ENCODE data around the gene LTBR.
A peak's percentile ranks its signal among the peaks of the same experiment; 100 is the strongest.
"Not testable (repeated sequence)": the region's sequence is repeated elsewhere in the genome, so short reads cannot be mapped to it uniquely, and the experiment has no call there.

Gene LTBR

DNA sequence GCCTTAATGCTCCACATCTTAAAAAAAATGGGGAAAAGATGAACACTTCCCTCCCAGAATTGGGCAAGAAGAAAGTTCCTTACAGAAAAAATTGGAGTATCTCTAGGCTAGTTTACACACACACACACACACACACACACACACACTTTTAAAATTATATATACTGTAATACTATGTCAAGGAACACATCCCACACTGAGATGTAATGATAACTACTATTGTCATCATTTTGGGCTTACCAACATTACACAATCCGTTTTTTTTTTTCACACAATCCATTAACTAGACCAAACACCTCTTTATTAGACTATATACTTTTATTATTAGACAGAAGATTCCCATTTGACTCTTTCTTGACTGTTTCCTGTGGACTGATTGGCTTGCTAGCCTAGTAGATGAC, 2.5 kb downstream of the LTBR start:
- no peak for DNase-seq

- no peak for DNase-seq
These were observed 3.6 kb downstream of the LTBR start for GRCh38 chr12:6387541-6387940.

- no peak for DNase-seq
These were observed 6.3 kb downstream of the LTBR start for GRCh38 chr12:6390084-6390799.

DNA sequence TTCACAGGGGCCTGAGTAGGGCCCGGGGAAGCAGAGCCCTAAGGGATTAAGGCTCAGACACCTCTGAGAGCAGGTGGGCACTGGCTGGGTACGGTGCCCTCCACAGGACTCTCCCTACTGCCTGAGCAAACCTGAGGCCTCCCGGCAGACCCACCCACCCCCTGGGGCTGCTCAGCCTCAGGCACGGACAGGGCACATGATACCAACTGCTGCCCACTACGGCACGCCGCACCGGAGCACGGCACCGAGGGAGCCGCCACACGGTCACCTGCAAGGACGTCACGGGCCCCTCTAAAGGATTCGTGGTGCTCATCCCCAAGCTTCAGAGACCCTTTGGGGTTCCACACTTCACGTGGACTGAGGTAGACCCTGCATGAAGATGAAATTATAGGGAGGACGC, 7.1 kb downstream of the LTBR start:
- DNase-seq, result no peak

GRCh38 chr12:6392504-6392903, 8.5 kb downstream of the LTBR start:
- no peak for DNase-seq

DNA sequence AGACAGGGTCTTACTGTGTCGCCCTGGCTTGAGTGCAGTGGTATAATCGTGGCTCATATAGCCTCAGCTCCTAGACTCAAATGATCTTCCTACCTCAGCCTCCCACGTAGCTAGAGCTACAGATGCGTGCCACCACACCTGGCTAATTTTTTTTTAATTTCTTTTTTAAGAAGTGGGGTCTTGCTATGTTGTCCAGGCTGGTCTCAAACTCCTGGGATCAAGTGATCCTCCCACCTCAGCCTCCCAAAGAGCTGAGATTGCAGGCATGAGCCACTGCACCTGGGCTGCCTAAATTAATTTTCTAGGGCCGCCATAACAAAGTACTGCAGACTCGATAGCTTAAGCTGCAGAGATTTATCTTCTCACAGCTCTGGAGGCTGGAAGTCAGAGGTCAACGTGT, 9.1 kb downstream of the LTBR start:
- no peak for DNase-seq

- DNase-seq, result no peak
These were observed 10.4 kb downstream of the LTBR start for GRCh38 chr12:6394398-6394797.

DNA sequence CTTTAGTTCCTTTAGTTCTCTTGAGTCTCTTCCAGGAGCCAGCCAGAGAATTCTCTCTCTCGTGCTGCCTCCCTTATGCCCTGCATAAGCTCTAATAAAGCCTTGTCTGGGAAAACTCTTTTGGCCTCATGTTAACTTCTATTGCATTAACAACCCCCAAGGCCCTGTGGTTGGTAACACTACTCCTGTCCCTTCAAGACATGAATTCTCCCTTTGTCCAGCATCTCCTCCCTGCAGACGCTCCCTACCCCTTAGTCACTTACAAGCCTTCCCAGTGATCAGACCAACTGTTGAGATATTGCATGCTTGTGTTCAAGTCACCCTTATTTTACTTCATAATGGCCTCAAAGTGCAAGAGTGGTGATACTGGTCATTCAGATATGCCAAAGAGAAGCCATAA, 12.1 kb downstream of the LTBR start:
- no peak for DNase-seq

DNA sequence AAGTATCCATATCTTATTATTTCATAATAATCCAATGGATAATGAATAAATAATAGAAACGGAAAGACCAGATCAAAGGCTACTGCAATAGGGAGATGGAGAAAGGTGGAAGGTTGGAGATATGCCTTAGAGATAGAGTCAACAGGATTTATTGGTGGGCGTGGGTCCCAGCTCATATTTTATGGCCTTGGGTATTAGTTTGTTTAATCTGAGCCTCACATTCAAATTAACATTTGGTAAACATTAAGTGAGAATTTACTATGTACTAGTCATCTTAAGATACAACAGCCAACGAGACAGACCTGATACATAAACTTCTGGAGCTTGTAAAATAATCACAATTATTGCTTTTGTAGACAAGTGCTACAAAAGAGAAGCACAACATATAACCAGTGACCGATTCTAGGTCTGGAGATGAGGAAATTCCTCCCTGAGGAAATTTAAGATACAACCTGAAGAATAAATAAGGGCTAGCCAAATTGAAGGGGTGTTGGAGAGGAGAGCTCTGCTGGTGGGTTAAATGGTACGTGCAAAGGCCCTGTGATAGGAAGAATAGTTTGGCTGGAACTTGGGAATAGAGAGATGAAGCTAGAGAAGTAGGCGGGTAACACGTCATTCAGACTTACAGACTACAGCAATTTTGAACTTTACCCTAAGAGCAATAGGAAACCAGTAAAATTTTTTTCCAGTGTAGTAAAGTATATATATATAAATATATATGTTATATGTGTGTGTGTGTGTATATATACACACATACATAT, 16.1 kb downstream of the LTBR start:
- DNase-seq, result no peak

DNA sequence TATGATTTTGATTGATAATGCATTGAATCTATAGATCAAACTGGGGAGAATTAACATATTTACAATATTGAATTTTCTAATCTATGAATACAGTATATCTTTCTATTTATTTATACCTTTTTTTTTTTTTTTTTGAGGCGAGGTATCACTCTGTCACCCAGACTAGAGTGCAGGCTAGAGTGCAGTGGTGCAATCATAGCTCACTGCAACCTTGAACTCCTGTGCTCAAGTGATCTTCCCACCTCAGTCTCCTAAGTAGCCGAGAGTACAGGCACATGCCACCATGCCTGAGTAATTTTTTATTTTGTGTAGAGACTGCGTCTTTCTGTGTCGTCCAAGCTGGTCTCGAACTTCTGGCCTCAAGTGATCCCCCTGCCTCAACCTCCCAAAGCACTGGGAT, 20.4 kb downstream of the LTBR start:
- no peak for DNase-seq

GRCh38 chr12:6405963-6406362, 22.0 kb downstream of the LTBR start:
- no peak for DNase-seq

DNA sequence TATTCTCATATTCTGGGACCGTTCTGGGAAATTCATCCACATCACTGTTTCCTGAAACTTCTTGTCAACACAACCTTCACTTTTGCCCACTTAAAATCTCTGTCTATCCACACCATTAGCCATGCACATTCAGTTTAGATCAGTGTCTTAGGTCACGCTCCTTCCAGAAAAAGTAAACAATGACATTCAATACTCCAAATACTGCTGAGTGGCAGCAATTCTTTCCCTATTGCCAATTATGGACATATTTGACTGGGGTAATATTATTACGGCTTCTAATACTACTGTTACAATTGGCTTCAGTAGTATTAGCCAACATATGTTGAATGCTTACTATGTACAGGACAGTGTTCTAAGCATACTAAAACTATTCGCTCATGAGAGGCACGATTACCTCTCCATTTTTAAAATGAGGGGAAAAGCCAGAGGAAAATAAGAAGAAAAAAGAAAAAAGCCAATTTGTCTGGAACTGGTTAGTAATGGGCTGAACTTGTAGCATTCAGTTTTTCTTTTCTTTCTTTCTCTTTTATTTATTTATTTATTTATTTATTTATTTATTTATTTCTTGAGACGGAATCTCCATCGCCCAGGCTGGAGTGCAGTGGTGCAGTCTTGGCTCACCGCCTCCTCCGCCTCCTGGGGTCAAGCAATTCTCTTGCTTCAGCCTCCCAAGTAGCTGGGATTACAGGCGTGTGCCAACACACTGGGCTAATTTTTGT, 23.4 kb downstream of the LTBR start:
- no peak for DNase-seq

- no peak for DNase-seq
These were observed 32.6 kb downstream of the LTBR start for GRCh38 chr12:6416596-6416995.

- DNase-seq, result no peak
These were observed 34.8 kb downstream of the LTBR start for GRCh38 chr12:6418796-6419195.

- no peak for DNase-seq
These were observed 36.4 kb downstream of the LTBR start for GRCh38 chr12:6420364-6420763.

- DNase-seq, result peak; percentile 96
These were observed 39.5 kb downstream of the LTBR start for GRCh38 chr12:6423267-6424007.

GRCh38 chr12:6424008-6424347, 40.0 kb downstream of the LTBR start:
- no peak for DNase-seq

DNA sequence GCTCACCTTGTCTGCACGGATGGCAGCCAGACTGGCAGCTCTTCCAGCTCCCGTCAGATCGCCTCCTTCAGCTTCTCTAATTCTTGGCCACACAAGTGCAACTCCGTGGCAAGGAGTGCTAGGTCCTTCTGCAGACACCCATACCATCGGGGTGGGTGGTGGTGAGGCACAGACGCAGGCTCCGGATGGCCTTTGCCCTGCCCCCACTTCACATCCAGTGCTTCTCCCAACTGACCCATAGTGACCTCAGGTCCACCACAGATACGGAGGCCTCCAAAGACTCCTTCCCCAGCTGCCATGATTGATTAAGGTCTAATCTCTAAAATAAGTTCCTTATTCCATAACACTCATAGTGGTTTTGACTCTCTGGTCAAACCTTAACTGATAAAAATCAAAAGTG, 40.9 kb downstream of the LTBR start:
- peak; percentile 9 for DNase-seq

GRCh38 chr12:6425590-6426531, 41.9 kb downstream of the LTBR start:
- no peak for DNase-seq

DNA sequence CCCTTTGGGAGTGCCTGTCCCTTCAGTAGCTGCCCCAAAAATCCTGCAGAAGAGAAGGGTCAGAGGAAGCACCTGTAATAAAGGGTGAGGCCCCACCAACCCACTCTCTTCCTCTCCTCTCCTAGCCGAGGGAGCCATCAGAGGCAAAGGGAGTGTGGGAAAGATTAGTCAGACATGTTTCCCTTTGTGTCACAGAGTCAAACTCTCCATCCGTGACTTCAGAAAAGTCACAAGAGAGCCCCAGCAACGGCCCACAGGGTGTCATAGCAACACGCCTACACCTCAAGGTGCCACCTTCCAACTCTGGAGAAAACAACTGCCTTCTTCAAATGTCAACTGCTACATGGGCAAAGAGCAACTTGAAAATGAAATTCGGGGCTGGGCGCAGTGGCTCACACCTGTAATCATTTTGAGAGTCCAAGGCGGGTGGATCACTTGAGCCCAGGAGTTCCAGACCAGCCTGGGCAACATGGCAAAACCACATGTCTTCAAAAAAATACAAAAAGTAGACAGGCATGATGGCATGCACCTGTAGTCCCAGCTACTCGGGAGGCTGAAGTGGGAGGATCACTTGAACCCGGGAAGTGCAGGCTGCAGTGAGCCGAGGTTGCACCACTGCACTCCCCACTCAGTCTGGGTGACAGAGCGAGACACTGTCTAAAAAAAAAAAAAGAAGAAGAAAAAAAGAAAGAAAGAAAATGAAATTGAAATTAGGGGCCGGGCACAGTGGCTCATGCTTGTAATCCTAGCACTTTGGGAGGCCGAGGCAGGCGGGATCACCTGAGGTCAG, 43.1 kb downstream of the LTBR start:
- no peak for DNase-seq

GRCh38 chr12:6427796-6428195, 43.8 kb downstream of the LTBR start:
- not testable (repeated sequence) for DNase-seq
